ENCODE data around the gene BRSK2.
"Not testable (repeated sequence)": the region's sequence is repeated elsewhere in the genome, so short reads cannot be mapped to it uniquely, and the experiment has no call there.

Gene BRSK2

DNA sequence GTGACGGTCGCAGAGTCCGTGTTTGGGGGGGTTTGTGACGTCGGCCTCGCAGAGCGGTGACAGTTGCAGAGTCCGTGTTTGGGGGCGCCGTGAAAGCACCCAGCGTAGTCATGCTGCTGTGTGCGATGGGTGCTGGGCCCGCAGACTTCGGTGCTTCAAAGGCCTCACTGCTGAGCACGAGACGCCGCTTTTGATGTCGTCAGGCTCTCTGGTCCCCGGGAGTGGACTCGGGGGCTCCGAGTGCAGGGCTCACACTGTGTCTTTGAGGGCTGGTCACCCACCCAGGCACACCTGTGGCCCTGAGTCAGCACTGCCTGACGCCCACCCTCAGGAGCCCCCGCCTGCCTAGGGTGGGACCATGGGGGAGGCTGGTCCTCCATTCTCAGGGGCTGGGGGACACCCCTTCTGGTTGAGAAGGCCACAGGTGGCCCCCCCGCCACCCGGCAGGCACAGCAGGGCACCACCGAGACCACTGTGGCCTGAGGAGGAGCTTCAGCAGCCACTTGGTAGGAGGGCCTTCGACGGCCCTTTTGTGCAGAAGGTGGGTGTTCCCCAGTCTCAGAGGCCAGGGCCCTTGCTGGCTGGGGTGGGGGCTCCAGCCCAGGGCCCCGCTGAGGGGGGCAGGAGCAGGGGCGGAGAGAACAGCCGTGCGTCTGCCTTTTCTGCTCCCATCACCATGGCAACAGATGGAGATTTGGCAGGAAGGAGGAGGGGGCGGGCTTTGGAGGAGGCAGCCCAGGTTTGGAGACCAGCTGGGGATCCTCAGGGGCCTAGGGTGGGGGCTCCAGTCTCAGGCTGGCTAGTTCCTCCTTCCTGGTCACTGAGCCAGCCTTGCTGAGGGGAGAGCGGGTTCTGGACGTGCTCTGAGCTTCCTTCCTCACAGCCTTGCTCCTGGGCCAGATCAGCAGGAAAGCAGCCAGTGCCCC lies 20.9 kb downstream of the BRSK2 start:
- no peak for DNase-seq

DNA sequence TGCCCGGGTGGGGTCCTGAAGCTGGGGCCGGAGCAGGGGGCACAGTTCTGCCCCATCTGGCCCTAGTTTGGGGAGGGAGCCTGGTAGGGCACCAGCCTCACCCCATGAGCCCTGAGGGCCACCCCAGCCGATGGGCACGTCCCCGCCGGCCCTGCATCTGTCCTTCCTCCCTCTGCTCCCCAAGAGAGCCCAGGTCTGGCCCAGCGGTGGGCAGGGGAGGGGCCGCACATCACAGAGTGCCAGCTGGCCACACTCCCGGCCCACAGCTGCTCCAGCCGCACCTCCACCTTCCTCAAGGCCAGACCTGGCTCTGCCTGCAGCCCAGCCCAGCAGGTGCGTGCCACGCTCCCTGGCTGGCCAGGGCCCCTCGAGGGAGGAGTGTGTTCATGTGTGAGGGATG lies 21.6 kb downstream of the BRSK2 start:
- DNase-seq, result no peak

DNA sequence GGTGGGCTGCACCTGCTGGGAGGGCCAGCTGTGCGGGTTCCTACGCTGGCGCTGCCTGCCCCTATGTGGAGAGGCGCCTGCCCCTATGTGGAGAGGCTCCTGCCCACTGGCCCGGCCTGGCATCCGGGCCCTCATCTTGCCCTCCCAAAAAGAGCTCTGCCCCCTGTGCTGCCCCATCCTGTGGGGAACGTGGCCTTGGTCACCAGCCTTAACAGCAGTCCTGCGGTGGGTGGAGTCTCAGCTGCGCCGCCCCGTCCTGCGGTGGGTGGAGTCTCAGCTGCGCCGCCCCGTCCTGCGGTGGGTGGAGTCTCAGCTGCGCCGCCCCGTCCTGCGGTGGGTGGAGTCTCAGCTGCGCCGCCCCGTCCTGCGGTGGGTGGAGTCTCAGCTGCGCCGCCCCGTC lies 22.0 kb downstream of the BRSK2 start:
- DNase-seq, result not testable (repeated sequence)

DNA sequence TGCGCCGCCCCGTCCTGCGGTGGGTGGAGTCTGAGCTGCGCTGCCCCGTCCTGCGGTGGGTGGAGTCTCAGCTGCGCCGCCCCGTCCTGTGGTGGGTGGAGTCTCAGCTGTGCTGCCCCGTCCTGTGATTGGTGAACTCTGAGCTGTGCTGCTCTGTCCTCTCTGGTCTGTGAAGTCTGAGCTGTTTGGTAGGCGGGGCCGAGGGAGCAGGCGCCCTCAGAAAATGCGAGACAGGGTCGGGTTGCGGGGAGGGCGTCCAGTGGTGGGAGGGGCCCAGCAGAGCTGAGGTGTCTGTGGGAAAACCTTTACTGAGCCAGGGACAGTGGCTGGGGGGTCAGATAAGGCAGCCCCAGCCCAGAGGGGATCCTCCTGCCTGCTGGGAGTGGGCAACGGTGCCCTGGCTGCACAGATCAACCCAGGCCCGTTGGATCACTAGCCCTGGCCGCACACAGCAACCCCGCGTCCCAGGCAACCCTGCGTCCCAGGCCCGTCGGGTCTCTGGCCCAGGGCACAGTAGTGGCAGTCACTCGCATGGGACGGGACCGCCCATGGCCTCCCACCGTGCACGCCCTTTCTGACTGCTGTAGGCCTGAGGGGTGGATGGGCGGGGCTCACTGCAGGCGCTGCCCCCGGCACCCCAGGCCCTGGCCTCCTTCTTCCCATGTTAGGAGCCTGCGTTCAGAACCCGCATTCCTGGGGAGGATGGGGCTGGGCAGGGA lies 22.8 kb downstream of the BRSK2 start:
- DNase-seq, result no peak

DNA sequence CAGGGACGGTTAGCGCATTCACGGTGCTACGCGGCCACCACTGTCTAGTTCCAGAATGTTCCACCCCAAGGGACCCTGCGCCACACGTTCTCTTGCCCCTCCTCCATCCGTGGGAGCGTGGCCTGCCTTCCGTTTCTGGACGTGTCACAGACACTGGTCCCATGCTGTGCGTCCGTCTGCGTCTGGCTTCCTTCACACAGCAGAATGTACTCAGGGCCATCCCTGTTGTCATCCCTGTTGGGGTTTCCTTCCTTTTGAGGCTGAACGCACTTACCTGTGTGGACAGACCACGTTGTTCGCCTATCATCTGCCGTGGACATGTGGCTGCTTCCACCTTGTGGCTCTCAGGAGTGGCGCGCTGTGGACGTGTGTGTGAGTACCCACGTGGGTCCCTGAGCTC lies 24.9 kb downstream of the BRSK2 start:
- DNase-seq, result no peak

DNA sequence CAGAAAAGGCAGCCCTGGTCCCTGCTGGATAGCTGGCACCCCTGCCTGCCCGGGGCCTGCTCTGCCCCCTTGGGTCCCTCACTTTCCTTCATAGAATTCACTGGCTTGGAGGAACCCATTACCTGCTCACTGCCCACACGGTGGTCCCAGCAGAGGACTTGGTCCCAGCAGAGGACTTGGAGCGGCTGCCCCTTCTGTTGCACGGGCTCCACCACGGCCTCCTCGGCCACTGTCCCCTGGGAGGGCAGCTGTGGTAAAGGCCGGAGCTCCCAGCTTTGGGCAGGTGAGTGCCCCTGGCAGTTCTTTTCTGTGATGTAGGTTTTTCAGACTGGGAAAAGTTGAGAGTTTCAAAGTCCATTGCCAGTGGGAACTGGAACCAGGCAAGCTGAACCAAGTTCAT lies 25.9 kb downstream of the BRSK2 start:
- DNase-seq, result no peak

DNA sequence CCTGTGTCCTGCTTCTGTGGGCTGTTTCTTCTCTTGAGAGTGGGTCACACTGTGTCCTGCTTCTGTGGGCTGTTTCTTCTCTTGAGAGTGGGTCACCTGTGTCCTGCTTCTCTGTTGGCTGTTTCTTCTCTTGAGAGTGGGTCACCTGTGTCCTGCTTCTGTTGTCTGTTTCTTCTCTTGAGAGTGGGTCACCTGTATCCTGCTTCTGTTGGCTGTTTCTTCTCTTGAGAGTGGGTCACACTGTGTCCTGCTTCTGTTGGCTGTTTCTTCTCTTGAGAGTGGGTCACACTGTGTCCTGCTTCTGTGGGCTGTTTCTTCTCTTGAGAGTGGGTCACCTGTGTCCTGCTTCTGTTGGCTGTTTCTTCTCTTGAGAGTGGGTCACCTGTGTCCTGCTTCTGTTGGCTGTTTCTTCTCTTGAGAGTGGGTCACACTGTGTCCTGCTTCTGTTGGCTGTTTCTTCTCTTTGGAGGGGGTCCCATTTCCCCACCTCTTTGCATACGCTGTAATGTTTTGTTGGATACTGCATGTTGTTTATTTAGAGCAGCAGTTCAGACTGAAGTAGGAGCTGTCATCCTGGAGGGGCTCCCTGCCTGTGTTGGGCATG lies 28.6 kb downstream of the BRSK2 start:
- DNase-seq, result not testable (repeated sequence)

DNA sequence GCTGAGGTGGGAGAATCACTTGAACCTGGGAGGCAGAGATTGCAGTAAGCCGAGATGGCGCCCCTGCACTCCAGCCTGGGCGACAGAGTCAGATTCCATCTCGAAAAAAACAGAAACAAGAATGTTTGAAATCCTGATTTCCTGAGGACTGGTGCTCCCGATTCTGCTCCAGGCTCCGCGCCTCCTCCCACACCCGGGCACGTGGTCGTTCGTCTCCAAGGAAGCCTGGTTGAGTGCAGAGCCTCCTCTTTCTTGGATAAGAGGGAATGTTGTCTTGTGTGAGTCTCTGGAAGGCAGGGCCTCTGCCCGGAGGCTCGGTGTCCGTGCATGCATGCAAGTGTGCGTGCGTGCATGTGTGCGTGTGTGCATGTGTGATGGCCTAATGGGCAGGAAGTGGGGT lies 30.1 kb downstream of the BRSK2 start:
- DNase-seq, result no peak

DNA sequence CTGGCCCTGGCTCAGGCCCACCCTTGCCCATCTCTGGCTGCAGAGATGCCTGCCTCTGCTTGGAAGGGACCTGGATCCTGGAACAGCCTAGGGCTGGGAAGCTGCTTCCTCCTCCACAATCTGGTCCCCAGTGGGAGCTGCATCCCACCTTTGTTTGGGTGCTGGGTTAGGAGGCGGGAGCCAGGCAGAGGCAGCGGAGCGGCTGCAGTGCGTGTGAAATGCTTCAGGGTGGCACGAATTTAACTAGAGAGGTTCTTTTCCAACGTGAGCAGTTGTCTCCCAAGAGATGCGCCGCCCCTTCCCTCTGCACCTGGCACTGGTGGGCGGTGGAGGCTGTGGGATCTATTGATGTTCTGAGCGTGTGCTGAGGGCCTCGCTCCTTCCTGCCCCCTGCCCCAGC lies 31.6 kb downstream of the BRSK2 start:
- no peak for DNase-seq

DNA sequence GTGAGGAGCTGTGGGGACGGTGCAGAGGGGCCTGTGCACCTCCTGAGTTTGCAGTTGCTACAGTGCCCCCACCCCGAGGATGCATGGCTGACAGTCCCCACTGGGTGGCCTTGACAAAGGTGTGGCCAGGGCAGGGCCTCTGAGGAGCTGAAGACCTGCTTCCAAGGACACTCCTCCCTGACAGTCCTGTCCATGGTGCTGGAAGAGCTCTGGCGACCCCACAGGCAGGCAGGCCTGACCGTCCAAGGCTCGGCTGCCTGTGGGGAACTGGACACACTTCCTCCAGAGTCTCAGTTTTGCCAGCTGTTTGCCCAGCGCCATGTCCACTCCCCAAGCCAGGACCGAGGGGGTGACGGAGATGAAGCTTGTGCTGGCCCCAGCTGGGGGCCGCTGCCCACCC lies 32.7 kb downstream of the BRSK2 start:
- DNase-seq, result peak; percentile 38

DNA sequence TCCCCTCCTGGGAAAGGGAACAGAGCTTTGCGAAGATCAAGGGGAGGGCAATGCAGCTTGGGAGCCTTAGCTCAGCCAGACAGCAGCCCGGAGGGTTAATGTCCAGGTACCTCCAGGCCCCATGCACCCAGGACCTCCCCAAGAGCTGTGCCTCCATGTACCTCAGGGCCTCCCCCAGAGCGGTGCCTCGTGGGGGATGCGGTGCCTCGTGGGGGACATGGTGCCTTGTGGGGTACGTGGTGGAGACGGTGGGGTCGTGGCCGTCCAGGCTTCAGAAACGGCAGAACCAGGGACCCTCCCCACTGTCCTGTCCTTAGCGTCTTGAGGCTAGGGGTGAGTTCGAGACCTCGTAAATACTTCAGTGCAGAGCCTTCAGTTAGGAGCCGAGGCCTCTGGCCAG lies 33.2 kb downstream of the BRSK2 start:
- DNase-seq, result no peak

DNA sequence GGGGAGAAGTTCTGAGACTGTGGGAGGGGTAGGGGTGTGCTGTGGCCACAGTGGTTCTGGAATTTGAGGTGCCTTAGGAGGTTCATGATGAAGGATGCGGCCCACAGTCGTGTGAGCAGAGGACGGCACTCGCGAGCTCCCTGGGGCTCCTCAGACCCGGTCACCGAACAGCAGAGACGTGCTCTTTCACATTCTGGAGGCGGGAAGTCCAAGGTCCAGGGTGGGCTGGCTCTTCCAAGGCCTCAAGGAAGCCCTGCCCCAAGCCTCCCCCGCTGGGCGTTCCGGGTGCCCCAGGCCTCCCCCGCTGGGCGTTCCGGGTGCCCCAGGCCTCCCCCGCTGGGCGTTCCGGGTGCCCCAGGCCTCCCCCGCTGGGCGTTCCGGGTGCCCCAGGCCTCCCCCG lies 33.7 kb downstream of the BRSK2 start:
- not testable (repeated sequence) for DNase-seq

DNA sequence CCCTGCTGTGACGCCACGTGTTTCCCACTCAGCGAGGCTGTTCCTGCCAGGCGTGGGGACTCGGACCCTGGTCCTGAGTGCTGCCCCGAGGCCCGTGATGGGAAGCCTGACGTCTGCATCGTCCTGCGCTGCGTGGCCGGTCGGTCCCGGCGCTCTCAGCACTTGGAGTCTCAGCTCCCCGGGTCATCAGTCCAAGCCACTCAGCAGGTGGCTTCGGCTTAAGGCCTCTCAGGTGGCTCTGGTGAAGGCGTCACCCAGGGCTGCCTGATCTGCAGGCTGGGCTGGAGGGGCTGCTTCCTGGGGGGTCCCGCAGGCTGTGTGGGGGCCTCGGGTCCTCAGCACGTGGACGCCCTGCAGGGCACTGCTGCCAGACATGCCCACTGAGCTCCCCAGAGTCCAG lies 35.3 kb downstream of the BRSK2 start:
- no peak for DNase-seq

DNA sequence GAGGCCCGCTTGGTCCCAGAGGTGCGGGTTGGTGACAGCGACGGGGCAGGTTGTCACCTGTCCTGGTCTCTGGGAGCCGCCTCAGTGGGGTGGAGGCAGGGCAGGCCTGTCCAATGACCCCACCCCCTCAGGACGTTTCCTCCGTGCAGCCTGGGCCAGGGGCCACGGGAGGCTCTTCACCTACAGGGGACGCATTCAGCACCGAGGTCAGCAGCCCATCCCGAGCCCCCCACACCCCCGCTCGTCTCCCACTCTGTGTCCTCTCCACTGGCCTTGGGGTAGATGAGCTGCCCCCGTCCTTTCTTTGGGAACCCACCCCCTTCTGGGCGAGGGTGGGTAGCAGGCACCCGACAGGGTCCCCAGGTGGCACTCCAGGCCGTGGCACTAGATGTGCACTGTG lies 35.7 kb downstream of the BRSK2 start:
- DNase-seq, result no peak

DNA sequence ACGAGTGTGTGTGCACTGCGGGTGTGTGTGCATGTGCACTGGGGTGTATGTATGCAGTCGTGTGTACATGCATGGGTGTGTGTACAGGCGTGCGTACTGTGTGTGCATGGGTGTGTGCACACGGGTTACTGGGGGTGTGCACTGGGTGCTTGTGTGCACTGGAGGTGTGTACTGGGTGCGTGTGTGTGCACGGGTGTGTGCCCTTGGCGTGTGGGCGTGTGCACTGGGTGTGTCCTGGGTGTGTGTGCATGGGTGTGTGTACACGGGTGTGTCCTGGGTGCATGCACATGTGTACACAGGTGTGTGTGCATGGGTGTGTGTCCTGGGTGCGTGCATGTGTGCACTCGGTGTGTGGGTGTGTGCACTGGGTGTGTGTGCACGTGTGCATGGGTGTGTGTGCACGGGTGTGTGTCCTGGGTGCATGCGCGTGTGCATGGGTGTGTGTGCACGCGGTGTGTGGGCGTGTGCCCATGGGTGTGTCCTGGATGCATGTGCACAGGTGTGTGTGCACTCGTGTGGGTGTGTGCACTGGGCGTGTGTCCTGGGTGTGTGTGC lies 39.1 kb downstream of the BRSK2 start:
- no peak for DNase-seq

DNA sequence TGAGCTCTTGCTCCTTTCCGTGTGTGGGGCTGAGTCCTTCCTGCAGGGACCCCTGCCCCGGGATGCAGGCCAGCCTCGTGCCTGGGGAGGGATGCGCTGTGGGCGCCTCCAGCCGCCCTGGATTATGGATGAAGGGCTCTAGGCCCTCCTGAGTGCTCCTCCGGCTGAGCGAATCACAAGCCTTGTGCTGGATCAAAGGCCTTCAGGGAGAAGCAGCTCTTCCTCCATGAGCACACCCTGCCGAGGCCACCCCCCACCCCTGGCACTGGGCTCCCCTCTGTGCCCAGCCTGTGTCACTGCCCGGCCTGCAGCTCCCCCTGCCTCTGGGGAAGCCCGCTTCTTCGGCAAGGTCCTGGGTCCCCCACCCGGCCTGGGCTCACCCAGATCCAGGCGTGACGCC lies 43.8 kb downstream of the BRSK2 start:
- DNase-seq, result no peak

DNA sequence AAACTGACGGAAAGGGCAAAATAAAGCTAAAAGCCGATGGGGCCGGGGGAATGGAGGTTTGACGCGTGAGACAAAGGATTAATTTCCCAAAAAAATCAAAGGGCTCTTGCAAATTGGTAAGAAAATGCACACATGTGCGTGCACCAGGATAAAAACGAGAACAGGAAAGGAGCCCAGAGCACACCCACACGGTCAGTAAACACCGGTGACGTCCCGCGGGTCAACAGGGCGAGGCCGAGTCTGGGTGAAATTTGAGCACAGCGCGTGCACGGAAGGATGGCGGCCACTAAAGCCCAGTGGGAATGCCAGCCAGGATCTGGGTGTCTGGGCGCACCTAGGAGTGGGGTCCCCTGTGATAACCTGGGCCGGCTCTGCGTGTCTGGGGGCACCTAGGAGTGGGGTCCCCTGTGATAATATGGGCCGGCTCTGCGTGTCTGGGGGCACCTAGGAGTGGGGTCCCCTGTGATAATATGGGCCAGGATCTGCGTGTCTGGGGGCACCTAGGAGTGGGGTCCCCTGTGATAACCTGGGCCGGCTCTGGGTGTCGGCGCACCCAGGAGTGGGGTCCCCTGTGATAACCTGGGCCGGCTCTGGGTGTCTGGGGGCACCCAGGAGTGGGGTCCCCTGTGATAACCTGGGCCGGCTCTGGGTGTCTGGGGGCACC lies 44.4 kb downstream of the BRSK2 start:
- DNase-seq, result no peak

DNA sequence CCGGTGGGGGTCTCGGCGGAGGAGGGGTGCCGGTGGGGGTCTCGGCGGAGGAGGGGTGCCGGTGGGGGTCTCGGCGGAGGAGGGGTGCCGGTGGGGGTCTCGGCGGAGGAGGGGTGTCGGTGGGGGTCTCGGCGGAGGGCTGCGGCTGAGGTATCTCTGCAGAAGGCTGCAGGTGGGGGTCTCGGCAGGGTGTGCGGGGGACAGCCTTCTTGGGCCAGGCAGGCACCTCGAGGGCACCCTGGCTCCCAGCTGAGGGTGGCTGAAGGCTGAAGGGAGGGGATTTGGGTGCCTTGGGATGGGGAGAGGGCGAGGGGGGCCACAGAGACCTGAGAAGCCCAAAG lies 45.7 kb downstream of the BRSK2 start:
- DNase-seq, result not testable (repeated sequence)

DNA sequence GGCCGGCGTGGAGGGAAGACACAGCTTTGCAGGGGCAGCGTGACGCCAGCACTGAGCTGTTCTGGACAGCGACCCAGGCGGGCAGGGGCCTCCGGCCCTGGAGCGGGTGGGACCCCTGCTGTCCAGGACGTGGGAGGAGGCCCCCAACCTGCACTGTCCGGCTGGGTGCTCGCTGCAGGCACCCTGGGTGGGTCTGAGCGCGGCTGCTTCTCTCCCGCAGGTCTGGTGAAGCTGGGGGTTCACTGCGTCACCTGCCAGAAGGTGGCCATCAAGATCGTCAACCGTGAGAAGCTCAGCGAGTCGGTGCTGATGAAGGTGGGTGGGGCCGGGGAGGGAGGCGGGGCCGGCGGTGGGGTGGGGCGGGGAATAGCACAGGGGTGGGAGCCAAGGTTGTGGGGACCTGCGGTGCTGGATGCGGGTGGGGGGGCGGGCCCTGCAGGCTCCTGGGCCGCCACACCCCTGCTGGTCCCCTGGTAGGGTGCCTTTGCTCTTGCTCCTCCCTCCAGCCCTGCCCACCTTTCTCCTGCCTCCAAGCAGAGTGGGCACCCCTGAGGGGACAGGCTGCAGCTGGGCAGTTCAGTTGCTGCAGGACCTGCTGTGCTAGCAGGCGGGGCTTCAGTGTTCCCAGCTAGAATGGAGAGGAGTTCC lies 46.2 kb downstream of the BRSK2 start:
- peak; percentile 58 for DNase-seq

DNA sequence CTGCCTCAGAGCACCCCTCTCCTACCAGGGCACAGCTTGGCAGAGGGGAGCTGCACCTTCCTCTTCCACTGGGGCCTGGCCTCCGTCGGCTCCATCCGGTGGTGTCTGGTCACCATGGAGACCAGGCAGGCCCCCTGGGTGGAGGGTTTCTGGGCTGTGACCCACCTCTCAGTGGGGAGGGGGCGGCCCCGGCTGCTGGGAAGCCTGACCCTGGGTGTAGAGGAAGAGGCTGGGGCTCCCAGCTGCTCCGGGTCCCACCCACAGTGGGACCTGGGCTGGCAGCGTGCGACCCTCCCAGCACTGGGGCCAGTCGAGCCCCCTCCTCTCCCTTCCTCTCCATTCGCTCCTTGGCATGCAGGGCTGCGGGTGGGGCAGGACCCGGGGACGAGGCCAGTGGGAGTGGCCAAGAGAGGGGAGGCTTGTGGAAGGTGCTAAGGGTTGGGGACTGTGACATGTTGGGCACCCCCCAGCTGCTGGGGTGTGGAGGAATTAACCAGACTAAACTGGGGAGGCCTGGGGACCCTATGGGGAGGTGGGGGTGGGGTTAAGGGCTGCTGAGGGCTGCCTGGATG lies 46.8 kb downstream of the BRSK2 start:
- DNase-seq, result no peak

DNA sequence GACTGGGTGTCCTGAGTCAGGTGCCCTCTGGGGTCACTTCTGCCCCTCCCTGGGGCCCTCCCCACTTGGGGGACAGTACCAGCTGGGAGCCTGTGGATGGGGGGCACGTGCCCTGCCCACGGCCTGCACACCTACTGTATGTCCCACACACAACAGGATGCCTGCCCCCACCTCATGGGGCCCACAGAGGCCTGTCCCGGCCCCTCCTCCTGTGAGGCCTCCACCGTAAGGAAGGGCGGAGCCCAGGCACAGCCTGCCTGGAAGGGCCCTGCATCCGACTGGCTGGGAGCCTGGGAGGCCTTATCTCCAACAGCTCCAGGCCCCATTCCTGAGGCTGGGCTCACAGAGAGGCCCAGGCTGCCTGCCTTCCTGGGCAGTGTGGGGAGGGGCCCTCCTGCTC lies 47.8 kb downstream of the BRSK2 start:
- peak; percentile 19 for DNase-seq

DNA sequence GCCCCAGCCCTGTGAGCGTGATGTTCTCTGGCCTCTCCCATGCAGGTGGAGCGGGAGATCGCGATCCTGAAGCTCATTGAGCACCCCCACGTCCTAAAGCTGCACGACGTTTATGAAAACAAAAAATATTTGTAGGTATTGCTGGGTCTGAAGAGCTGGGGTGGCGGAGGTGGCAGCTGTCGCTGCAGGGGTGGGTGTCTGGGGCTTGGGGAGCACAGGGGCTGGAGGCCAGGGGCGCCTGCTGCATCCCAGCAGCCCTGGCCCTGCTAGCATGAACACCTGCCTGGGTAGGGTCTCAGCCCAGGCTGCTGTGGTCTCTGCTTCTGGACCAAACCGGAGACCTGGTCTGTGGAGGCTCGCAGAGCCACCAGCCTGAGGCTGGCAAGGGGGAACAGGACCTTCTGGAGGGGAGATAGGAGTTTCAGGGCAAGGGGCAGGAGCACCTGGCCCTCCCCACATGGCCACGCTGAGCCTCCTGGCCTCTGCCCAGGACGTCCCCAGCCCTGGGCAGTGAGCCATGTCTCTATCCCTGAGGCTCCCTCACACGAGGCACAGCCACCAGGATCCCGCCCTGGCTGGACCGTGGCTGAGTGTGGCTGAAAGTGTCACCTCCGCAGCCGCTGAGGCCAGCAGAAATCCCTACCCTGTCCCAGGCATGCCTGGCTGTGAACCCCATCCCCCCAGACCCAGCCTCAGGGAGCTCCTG lies 48.7 kb downstream of the BRSK2 start:
- no peak for DNase-seq
